Panc1 (cell line): ENCODE data around the gene HBG2. TPM values are rescaled to one million over a fixed set of nuclear protein-coding genes. Genes with fewer than 3 reads are reported as not detected.

Source experiments
- ATAC-seq: fragments of 200-7000 bp; cut with Tn5 transposase; 2 replicates; pipeline ENCODE4 v1.9.1; 2020; ENCODE audit warnings: mild to moderate bottlenecking, moderate library complexity
- BruUV-seq: library from RNA; stranded (reverse); fragments of 400-500 nt; replicated peaks from 2 replicates; lab custom pipeline; 2021; lab: Mats Ljungman, UMichigan
- CTCF ChIA-PET: fragments of 300-600 bp; sonication (Branson Sonifier 250); formaldehyde crosslinking; loops from one replicate; lab custom pipeline; 2022; ENCODE audit warnings: antibody characterized with exemption; lab: Charles Lee
- POLR2A ChIA-PET: fragments of 300-600 bp; sonication (Branson Sonifier 250); formaldehyde crosslinking; loops from one replicate; lab custom pipeline; 2022; ENCODE audit warnings: antibody characterized with exemption; lab: Charles Lee
- DNase-seq: peaks from one replicate; pipeline ENCODE4 v3.0.0-alpha.2; 2010; ENCODE audit warnings: low read depth, low spot score
- H3K27ac ChIP-seq: 2 replicates; pipeline ENCODE4 v1.5.1; 2011; ENCODE audit warnings: mild to moderate bottlenecking, low read length, inconsistent platforms
- H3K27me3 ChIP-seq: fragments of 200-500 bp; sonication (Bioruptor generic); 2 replicates; pipeline ENCODE4 v1.6.0; 2014; ENCODE audit warnings: low read length, inconsistent platforms; ENCODE audit not compliant: control insufficient read depth, insufficient read depth
- H3K36me3 ChIP-seq: fragments of 200-500 bp; sonication (Bioruptor generic); 2 replicates; pipeline ENCODE4 v1.5.1; 2014; ENCODE audit warnings: inconsistent platforms, mild to moderate bottlenecking, low read length, moderate library complexity; ENCODE audit not compliant: control insufficient read depth, insufficient read depth
- H3K4me1 ChIP-seq: 2 replicates; pipeline ENCODE4 v1.5.1; 2011; ENCODE audit warnings: inconsistent platforms, mild to moderate bottlenecking, low read length, moderate library complexity; ENCODE audit not compliant: control insufficient read depth, insufficient read depth
- H3K4me3 ChIP-seq, 2 experiments: 2 replicates each; pipeline ENCODE4 v1.5.1; 2011 to 2012; ENCODE audit warnings: low read depth in 2 of 2, low read length in 2 of 2, mild to moderate bottlenecking in 2 of 2, inconsistent platforms in 1 of 2, moderate library complexity in 1 of 2
- H3K9me3 ChIP-seq: fragments of 200-500 bp; sonication (Bioruptor generic); 2 replicates; pipeline ENCODE4 v1.5.1; 2014; ENCODE audit warnings: low read depth, mild to moderate bottlenecking, inconsistent platforms, low read length, moderate library complexity; ENCODE audit not compliant: control insufficient read depth, insufficient read depth
- POLR2AphosphoS5 ChIP-seq: IDR thresholded peaks from 2 replicates; pipeline ENCODE4 v1.6.1; 2012; ENCODE audit warnings: mild to moderate bottlenecking, low read depth, low read length, moderate library complexity
- SIN3A ChIP-seq: IDR thresholded peaks from 2 replicates; pipeline ENCODE4 v1.6.1; 2012; ENCODE audit warnings: low read depth, mild to moderate bottlenecking, low read length, moderate library complexity, borderline replicate concordance; ENCODE audit not compliant: insufficient read depth
- TCF7L2 ChIP-seq: IDR thresholded peaks from 2 replicates; pipeline ENCODE4 v1.6.1; 2011; ENCODE audit warnings: mild to moderate bottlenecking, low read depth, low read length, inconsistent platforms
- in situ Hi-C: cut with HindIII; loops from 2 replicates; pipeline ENCODE4 v1.10.0; 2016; ENCODE audit warnings: low sequenced_read_pairs, low pct_unique_long_range_greater_than_20kb
- intact Hi-C: fragments of 100-400 bp; cut with micrococcal nuclease; formaldehyde crosslinking; loops from one replicate; pipeline ENCODE4 v1.10.0; 2022; ENCODE audit not compliant: unreplicated experiment
- total RNA-seq: library from RNA; stranded (reverse); gene quantifications from one replicate; pipeline ENCODE4 v1.2.1, GENCODE V29; 2021; ENCODE audit not compliant: unreplicated experiment
- TF ChIP-seq, protein P1 (sequence below): fragments of 450-650 bp; IDR thresholded peaks from 2 replicates; pipeline ENCODE4 v1.5.1; 2017; ENCODE audit warnings: mild to moderate bottlenecking
- TF ChIP-seq, protein P2 (sequence below), 2 experiments: IDR thresholded peaks; 2 replicates each; pipeline ENCODE4 v1.6.1; 2011 to 2012; ENCODE audit warnings: low read depth in 2 of 2, control low read depth in 1 of 2, low read length in 1 of 2, mild to moderate bottlenecking in 1 of 2, moderate library complexity in 1 of 2; ENCODE audit not compliant: insufficient read depth in 1 of 2

The HBG2 gene
- total RNA-seq, 1 experiment from 2014 or later, result 6.5 TPM

DNA sequence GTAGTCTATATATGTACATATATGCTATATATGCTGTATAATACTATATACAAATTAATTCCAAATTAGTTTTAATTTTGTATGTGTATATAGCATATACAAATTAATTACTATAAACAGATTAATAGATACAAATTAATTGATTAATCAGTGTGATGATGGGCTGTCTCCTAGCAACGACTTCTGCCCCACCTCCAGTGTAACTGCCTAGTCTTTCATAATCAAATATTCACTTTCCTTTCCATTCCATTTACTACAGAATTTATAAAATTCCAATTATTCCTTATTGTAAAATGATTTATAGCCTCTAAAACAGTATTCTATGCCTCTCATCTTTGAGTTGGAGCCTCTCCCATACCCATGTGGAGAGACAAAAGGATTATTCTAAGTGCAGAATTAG lies 21.3 kb downstream of the HBG2 start:
- intact Hi-C loops, result no loop called here
- Histone ChIP-seq H3K9me3 (no peaks in the 10 kb centered on the region), H3K4me3 (no peak overlapping the region), H3K36me3 (no peaks in the 10 kb centered on the region), H3K27ac (no peak overlapping the region), H3K4me1 (no peaks in the 10 kb centered on the region), H3K27me3 (no peaks in the 10 kb centered on the region)
- in situ Hi-C loops, result no loop called here
- BruUV-seq, result no TSS peak
- CTCF ChIA-PET, result no interaction called here
- POLR2A ChIA-PET, result no interaction called here
- no peak for ATAC-seq
- TF ChIP-seq POLR2AphosphoS5 (no peak), SIN3A (no peak)
- DNase-seq, result no peak

DNA sequence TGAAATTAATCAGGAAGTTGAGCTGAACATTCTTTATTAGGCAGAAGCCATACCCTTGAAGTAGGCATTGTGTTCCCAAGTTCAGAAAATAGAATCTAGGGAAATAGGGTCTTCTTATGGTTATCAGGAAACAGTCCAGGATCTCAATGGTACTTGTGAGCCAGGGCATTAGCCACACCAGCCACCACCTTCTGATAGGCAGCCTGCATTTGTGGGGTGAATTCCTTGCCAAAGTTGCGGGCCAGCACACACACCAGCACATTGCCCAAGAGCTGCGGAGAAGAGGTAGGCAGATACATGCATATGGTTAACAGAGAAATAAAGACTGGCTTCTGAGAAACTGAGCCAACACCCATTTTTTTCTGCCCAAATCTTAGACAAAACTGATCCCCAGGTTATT lies 21.8 kb downstream of the HBG2 start:
- ChIA-PET CTCF (no interaction called here), POLR2A (no interaction called here)
- Histone ChIP-seq H3K27ac (no peak overlapping the region), H3K36me3 (no peaks in the 10 kb centered on the region), H3K27me3 (no peaks in the 10 kb centered on the region), H3K9me3 (no peaks in the 10 kb centered on the region), H3K4me1 (no peaks in the 10 kb centered on the region), H3K4me3 (no peak overlapping the region)
- no peak for ATAC-seq
- BruUV-seq, result no TSS peak
- intact Hi-C loops, result no loop called here
- in situ Hi-C loops, result no loop called here
- TF ChIP-seq SIN3A (no peak), TCF7L2 (no peak)
- no peak for DNase-seq

DNA sequence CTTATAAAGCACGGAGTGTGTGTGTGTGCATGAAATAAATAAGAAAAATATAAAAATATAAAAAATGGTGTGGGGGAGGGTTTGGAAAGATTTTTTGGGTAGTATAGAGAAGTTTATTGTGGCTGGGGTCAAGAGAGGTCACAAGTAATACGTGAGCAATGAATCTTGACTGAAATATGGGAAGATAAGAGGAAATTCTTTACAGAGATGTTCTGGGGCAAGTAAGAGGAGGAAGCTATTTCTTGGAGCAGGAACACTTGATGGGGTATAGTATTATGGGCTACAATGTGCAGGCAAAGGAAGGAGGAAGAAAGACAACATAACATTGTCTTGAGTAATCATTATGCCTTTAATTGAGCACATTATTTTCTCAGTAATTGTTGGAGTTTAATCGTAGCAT lies 22.4 kb downstream of the HBG2 start:
- no TSS peak for BruUV-seq
- no peaks in the 10 kb centered on the region for H3K27me3 ChIP-seq
- H3K9me3 ChIP-seq, result no peaks in the 10 kb centered on the region
- H3K36me3 ChIP-seq, result no peaks in the 10 kb centered on the region
- ChIA-PET CTCF (no interaction called here), POLR2A (no interaction called here)
- no peak overlapping the region for H3K27ac ChIP-seq
- DNase-seq, result no peak
- in situ Hi-C loops (no loop called here), intact Hi-C loops (no loop called here)
- H3K4me1 ChIP-seq, result no peaks in the 10 kb centered on the region
- TF ChIP-seq SIN3A (no peak), POLR2AphosphoS5 (no peak), TCF7L2 (no peak)
- TF ChIP-seq, protein P1, sequence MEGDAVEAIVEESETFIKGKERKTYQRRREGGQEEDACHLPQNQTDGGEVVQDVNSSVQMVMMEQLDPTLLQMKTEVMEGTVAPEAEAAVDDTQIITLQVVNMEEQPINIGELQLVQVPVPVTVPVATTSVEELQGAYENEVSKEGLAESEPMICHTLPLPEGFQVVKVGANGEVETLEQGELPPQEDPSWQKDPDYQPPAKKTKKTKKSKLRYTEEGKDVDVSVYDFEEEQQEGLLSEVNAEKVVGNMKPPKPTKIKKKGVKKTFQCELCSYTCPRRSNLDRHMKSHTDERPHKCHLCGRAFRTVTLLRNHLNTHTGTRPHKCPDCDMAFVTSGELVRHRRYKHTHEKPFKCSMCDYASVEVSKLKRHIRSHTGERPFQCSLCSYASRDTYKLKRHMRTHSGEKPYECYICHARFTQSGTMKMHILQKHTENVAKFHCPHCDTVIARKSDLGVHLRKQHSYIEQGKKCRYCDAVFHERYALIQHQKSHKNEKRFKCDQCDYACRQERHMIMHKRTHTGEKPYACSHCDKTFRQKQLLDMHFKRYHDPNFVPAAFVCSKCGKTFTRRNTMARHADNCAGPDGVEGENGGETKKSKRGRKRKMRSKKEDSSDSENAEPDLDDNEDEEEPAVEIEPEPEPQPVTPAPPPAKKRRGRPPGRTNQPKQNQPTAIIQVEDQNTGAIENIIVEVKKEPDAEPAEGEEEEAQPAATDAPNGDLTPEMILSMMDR, result no peak
- TF ChIP-seq, protein P2, sequence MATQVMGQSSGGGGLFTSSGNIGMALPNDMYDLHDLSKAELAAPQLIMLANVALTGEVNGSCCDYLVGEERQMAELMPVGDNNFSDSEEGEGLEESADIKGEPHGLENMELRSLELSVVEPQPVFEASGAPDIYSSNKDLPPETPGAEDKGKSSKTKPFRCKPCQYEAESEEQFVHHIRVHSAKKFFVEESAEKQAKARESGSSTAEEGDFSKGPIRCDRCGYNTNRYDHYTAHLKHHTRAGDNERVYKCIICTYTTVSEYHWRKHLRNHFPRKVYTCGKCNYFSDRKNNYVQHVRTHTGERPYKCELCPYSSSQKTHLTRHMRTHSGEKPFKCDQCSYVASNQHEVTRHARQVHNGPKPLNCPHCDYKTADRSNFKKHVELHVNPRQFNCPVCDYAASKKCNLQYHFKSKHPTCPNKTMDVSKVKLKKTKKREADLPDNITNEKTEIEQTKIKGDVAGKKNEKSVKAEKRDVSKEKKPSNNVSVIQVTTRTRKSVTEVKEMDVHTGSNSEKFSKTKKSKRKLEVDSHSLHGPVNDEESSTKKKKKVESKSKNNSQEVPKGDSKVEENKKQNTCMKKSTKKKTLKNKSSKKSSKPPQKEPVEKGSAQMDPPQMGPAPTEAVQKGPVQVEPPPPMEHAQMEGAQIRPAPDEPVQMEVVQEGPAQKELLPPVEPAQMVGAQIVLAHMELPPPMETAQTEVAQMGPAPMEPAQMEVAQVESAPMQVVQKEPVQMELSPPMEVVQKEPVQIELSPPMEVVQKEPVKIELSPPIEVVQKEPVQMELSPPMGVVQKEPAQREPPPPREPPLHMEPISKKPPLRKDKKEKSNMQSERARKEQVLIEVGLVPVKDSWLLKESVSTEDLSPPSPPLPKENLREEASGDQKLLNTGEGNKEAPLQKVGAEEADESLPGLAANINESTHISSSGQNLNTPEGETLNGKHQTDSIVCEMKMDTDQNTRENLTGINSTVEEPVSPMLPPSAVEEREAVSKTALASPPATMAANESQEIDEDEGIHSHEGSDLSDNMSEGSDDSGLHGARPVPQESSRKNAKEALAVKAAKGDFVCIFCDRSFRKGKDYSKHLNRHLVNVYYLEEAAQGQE (IDR thresholded peaks at IDR 0.05; ENCODE audit: insufficient read depth in 1 of 2, low read depth in 2 of 2, low read length in 1 of 2), result no peak
- ATAC-seq, result no peak
- H3K4me3 ChIP-seq, result no peak overlapping the region
